Transverse colon (tissue), 3 donors: ENCODE results near the gene SMYD4.

Source experiments
- CTCF ChIP-seq, 5 experiments: fragments of 200-600 bp in 3 of 5; fragments of 450-650 bp in 2 of 5; sonication (generic) in 3 of 5; IDR thresholded peaks; 1 replicate in 2 of 5; 2 replicates in 3 of 5; pipeline ENCODE4 v1.5.1; 2016 to 2017; ENCODE audit warnings: antibody characterized with exemption in 5 of 5, inconsistent platforms in 3 of 5, mild to moderate bottlenecking in 2 of 5, moderate library complexity in 1 of 5
- POLR2A ChIP-seq: fragments of 450-650 bp; IDR thresholded peaks from one replicate; pipeline ENCODE4 v1.6.1; 2016; ENCODE audit warnings: antibody characterized with exemption, mild to moderate bottlenecking, moderate library complexity

GRCh38 chr17:1867307-1867706 is 37.6 kb upstream of the SMYD4 start:
- TF ChIP-seq CTCF (IDR thresholded peaks at IDR 0.05): no peak
- no peak for TF ChIP-seq POLR2A
